GM19035 (cell line): Measurements from ENCODE around the gene CILP2.
A peak's percentile ranks its signal among the peaks of the same experiment; 100 is the strongest.

Source experiments
- ATAC-seq: cut with Tn5 transposase; IDR thresholded peaks from one replicate; pipeline ENCODE4 v1.9.1; 2021; ENCODE audit not compliant: unreplicated experiment

CILP2 gene, protein sequence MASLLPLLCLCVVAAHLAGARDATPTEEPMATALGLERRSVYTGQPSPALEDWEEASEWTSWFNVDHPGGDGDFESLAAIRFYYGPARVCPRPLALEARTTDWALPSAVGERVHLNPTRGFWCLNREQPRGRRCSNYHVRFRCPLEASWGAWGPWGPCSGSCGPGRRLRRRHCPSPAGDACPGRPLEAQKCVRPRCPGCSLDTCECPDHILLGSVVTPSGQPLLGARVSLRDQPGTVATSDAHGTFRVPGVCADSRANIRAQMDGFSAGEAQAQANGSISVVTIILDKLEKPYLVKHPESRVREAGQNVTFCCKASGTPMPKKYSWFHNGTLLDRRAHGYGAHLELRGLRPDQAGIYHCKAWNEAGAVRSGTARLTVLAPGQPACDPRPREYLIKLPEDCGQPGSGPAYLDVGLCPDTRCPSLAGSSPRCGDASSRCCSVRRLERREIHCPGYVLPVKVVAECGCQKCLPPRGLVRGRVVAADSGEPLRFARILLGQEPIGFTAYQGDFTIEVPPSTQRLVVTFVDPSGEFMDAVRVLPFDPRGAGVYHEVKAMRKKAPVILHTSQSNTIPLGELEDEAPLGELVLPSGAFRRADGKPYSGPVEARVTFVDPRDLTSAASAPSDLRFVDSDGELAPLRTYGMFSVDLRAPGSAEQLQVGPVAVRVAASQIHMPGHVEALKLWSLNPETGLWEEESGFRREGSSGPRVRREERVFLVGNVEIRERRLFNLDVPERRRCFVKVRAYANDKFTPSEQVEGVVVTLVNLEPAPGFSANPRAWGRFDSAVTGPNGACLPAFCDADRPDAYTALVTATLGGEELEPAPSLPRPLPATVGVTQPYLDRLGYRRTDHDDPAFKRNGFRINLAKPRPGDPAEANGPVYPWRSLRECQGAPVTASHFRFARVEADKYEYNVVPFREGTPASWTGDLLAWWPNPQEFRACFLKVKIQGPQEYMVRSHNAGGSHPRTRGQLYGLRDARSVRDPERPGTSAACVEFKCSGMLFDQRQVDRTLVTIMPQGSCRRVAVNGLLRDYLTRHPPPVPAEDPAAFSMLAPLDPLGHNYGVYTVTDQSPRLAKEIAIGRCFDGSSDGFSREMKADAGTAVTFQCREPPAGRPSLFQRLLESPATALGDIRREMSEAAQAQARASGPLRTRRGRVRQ

DNA sequence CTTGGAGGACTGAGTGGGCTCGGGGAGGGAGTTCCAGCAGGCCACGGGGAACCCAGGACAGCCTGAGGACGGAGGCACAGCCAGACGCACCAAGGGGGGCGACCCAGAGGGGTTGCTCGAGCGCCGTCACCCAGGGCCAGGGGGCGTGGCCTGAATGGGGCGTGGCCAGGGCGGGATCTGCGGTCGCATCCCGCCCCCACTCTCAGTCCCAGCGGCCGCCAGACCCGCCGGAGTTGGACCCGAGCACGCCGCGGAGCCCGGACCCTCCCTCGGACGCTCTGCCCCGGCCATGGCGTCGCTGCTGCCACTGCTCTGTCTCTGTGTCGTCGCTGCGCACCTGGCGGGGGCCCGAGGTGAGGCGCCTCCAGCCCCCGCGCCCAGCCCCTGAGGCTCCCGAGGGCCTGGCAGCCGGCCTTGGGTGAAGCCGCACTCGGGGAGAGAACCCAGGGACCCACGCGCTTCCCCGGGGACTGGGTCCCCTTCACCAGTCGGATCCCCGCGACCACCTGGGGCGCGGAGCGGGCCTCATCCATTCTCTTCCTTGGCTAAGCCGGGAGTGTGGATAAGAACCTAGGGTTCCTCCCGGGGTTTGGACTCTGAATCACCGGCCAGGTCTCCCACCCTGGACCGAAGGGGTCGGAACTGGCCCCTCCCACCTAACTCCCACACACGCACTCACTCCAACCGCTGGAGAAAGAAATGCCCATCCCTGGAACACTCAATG, at the start of gene CILP2:
CILP2 (plus strand) TSS at position 205 of the 724 bp plus-strand sequence; CDS start at position 290, 85 bp downstream.
- no peak for ATAC-seq

DNA sequence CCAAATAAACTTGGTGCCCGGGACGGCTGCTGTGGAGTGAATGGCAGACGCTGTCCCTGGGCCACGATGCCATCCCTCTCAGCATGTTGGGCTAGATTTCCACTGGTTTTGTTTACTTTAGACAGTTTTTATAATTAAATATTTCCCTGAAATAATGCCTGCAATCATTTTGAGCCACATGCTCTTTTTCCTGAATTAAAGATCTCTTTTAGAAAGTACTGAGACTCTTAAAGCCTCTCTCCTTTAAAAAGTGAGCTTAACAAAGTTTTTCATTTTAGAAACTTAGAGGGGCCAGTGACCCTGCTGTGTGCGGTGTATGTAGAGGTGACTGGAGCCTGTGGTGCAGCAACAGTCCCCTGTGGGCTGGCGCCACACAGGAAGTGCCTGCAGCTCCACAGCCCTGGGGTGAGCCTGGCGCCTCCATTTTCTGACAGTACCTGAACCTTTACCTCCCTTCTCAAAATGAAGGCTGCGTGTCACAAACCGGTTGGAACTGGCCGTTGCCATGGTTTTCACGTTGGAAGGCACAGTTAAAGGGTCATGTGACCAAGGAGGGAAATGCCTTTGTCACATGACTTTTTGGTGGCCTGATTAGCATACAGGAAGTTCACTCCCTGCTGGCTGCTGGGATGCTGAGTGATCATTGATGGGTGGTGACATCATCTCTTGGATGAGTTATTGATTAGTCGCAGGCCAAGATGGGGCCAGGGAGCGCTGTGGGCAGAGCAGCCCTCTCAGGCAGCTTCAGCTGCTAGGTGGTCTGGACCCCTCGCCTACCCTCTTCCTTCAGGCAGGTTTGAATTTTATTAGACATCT, 49.0 kb upstream of the CILP2 start:
- peak; percentile 59 for ATAC-seq

DNA sequence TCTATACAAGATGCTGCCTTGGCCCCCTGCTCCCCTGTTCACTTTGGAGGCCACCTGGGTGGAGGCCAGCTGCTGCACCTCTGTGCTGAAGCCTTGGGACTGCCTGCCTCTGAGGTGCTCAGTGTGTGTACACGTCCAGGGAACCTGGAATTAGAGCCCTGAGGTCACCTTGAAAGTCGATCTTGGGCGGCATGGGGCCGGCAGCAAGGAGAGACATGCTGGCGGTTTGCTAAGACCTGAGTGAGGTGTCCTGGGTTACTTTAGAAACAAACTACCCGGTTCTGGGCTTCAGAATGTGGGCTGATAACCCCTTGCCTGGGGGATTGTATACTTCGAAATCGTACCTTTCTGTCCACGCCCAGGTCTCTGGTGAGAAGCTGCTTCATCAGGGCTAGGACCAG, 48.3 kb upstream of the CILP2 start:
- no peak for ATAC-seq

DNA sequence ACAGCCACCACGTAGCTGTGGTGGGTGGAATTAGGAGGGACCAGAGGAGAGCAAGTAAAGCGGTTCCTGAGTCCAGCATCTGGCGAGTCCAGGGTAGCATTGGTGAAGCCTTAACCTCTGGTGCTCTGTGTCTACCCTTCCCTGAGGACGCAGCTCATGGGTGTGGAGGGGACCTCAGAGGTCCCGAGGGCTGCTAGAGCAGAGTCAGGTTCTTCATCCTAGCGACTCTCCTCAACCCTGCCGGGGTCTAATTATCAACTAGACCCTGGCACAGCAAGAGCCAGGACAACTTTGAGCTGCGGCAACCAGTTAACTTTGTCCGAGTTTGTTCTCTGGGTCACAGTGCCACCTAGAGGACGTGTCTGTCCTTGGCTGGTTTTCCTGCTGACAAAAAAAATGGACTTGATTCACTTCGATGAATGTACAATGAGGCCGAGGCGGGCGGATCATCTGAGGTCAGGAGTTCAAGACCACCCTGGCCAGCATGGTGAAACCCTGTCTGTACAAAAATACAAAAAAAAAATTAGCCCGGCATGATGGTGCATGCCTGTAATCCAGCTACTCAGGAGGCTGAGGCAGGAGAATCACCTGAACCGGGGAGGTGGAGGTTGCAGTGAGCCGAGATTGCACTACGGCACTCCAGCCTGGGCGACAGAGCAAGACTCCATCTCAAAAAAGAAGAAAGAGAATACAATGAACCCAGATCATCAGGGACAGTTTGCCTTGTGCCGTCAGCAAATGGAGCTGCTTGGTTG, 47.7 kb upstream of the CILP2 start:
- ATAC-seq = no peak

DNA sequence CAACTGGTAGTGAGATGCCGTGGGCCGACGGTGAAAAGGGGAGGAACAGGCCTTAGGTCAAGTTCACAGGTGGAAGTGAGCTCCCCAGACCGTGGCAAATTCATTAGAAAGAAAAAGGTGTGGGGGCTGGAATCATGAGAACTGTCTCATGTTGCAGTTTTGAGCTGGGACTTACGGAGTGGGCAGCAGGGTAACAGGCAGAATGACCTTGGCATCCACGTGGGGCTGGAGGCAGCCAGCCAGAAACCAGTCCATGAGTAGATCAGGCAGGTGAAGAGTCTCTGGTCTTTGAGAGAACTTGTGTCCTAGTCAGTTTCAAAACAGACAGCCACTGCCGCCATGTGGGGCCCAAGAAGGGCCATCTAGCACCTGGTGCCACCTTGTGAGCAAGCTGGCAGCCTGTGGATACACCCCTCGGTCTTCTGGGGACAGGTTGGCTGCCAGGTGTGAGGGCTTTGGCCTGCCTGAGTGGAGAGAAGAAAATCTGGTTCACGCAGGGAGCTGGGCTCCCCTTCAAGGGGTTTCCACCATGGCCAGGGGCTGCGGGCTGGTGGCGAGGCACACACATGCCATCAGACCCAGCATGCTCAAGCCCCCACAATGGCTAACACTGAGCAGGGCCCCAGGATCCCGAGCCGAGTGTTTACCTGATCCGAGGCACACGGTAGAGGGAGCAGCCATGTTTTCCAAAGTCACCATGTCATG, 46.6 kb upstream of the CILP2 start:
- ATAC-seq = no peak

DNA sequence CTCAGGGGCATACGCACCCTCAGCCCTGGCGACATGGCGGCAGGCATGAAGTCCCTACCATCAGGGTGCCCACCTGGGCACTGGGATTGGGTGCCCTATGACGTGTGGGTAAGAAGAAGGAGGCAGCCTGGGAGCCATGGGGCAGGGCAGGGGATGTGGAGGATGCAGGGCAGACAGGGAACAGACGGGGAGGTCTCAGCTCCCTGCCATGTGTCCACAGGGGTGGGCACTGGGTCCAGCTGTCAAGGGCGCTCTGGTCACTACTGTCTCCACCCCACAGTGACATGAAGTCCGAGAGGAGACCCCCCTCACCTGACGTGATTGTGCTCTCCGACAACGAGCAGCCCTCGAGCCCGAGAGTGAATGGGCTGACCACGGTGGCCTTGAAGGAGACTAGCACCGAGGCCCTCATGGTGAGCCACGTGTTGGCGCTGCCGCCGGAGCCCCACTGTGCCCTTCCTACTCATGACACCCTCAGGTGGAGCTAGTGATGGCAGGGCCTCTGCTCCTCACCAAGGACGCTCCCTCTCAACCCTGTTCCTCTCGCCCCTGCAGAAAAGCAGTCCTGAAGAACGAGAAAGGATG, 45.9 kb upstream of the CILP2 start:
- ATAC-seq = no peak

DNA sequence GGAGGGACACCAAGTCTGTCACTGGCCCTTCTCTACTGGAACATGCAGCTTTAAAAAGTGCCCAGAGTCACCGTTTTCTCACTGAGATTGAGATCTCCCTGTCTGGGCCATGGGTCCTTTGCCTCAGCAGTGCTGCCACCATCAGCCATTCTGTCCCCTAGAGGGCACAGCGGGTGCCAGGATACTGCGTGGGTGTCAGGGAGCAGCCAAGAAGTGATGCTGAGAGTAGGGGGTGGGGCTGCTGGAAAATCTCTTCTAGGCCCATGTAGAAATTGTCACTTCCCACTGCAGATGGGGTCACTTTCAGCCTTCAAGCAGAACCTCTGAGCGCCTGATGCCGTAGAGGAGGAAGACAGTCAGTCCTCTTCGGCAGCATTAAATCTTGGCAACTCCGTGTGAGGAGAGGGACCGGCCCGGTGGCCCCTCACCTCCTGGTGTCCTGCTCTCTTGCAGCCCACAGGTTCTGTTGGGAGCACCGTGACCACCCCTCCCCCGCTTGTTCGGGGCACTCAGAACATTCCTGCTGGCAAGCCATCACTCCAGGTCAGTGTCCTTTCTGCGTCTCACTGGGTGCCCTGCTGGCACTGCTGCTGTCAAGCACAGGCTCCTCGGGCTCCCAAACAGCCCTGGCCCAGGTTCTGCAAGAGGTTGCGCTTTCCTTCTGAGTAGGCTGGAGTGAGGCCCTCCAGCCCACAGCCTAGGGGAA, 44.1 kb upstream of the CILP2 start:
- ATAC-seq = no peak

DNA sequence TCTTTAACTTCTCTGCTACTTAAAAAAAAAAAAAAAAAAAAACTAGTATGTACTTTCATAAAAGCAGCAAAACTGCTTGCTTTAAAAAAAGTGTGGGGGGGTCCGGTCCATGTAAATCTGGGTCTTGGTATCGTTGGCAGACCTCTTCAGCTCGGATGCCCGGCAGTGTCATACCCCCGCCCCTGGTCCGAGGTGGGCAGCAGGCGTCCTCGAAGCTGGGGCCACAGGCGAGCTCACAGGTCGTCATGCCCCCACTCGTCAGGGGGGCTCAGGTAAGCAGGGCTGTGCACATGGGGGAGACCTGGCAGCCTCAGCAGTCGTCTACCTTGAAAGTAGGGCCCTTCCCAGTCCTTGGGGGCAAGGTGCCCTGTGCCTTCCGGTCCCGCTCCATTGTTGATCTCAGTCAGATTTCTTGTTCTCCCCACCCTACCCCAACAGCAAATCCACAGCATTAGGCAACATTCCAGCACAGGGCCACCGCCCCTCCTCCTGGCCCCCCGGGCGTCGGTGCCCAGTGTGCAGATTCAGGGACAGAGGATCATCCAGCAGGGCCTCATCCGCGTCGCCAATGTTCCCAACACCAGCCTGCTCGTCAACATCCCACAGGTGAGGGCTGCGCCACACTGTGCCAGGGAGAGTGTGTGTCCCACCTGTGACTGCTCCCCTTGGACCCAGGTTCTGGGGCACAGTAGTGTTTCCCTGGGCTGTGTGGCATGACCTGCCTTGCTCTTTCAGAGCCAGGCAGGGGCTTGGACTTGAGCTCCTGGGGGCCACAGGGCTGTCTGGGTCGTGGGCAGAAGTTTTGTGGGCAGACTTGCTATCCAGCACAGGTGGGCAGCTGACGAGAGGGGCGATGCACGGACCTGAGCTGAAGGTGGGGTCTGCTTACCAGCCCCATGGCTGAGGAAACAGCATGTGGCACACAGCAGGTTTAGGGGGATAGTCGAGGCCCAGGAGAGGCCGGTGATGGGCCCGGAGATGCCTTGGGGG, 42.2 kb upstream of the CILP2 start:
- no peak for ATAC-seq

DNA sequence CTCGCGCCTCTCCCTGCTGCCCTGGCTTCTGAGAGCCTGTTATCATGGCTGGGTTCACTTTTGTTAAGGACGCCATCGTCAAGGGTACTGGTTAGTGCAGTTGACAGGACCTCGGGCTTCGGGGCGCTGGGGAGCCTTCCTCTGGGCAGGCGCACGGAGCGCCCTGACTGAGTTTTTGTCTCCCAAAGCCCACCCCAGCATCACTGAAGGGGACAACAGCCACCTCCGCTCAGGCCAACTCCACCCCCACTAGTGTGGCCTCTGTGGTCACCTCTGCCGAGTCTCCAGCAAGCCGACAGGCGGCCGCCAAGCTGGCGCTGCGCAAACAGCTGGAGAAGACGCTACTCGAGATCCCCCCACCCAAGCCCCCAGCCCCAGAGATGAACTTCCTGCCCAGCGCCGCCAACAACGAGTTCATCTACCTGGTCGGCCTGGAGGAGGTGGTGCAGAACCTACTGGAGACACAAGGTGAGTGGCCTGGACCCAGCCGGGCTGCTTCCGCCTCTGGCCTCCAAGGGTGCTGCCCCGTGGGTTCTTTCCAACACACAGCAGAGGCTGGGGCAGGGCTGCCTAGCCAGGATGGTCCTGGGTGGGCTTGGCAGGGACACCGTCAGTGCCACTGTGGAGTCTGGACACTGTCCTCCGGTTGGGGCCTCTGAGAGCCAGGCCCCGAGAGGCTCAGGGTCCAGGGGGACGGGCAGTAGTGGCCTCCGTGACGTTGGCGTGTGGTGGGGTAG, 39.6 kb upstream of the CILP2 start:
- no peak for ATAC-seq

DNA sequence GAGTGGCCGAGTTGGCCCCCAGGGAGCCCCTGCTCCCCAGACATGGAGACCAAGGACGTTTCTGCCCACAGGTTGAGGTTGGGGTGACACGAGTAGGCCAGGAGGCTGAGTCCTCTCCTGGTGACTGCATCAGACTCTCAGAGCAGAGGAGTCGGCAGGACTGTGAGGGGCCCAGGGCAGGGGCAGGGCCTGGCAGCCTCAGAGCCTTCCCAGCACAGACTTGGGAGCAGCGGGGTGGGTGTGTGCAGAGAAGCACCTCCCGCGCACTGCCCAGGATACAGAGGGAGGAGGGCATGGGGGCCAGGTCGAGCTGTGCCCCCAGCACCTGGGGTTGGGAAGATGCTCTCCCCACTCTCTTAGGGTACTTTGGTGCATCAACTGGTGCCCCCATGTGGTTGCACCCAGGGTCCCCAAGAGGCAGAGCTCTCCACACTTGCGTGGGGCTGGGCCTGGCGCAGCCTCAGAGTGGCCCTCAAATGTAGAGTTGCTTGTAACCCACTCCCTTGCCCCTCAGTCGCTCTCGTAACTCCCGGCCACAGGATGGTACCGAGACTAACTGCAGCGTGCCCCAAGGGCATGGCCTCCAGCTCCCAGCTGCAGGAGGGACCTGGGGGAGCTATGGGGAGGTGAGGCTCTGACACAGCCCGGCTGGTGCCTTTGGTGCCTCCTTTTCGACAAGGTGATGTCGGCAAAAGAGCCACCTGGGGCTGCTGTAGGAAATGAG, 38.6 kb upstream of the CILP2 start:
- ATAC-seq = no peak

DNA sequence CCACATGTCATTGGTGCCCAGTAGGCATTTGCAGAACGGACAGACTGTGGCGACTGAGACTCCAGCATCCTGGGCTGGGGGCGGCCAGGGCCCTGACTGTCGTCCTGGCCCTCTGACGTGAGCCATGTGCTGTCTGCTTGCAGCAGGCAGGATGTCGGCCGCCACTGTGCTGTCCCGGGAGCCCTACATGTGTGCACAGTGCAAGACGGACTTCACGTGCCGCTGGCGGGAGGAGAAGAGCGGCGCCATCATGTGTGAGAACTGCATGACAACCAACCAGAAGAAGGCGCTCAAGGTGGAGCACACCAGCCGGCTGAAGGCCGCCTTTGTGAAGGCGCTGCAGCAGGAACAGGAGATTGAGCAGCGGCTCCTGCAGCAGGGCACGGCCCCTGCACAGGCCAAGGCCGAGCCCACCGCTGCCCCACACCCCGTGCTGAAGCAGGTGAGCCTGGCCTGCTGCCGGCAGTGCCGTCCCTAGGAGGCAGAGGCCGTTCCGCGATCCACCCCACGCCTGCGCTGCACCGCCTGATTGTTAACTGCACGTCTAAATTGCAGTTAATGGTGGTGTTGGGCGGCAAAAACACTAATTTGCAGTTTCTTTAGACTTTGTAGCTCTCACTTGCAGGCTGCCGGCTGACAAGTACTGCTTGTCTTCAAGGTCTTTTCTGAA, 37.0 kb upstream of the CILP2 start:
- no peak for ATAC-seq

DNA sequence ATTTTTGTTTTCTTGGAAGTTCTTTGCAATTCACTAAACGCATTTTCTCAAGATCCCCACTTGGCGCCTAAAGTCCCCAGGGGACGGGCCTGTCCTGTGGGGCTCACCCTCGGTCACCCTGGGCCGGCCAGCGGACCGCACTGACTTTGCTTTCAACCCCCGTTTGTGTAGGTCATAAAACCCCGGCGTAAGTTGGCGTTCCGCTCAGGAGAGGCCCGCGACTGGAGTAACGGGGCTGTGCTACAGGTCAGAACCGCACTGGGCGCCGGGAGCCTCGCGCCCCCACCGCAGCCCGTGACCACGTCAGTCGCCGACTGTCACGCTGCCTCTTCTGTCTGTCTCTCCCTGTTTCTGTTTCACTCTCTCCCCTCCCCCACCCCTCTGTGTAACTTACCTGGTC, 36.3 kb upstream of the CILP2 start:
- ATAC-seq = no peak

DNA sequence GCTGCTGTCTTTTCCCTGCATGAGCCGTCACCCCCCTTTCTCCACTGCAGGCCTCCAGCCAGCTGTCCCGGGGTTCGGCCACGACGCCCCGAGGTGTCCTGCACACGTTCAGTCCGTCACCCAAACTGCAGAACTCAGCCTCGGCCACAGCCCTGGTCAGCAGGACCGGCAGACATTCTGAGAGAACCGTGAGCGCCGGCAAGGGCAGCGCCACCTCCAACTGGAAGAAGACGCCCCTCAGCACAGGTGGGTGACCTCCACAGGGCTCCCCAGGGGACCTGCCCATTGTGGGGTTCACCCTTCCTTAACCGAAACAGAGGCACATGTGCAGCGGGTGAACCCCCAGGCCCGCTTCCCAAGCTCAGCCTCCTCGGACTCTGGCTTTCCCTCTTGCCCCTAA, 35.8 kb upstream of the CILP2 start:
- ATAC-seq = no peak

DNA sequence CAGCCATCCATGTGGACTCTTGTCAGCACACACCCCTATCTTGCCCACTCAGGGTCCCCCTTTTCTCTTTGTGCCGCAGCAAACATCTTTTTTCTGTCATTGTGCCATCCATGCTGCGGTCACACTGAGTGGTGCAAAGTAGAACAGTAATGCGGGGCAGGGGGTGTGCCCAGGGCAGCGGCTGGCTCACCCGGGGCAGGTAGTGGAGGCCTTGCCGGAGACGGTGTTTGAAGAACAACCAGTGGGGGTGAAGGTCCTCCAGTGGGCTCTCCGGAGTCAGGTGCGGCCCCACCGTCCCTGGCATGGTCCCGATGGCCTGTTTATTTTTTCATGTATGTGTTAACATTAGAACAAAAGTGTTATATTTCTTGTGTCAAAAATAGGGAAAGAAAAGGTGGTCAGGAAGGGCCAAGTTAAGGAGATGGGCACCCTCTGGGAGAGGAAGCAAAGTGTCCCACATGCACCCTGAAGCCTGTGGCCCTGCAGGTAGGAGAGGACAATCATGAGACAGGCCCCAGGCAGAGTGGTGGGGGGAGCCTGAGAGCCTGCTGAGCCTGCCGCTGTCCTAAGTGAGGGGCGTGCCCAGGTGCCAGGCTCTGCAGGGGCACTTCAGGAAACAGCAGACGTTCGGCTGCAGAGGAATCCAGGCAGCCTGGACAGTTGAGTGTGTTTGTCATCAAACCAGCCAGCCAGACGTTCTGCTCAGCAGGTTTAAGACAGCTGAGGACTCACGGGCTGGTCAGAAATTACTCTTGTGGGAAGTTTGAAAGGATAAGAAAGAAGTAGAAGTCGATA, 35.1 kb upstream of the CILP2 start:
- no peak for ATAC-seq
